EL (cell line): ENCODE measurements around the gene SLC8A1.

ENCODE experiments used
- DNase-seq: peaks from one replicate; pipeline ENCODE4 v3.0.0-alpha.2; 2016

Gene SLC8A1

GRCh38 chr2:40419364-40419762, 32.5 kb downstream of the SLC8A1 start:
- no peak for DNase-seq

- no peak for DNase-seq
These were observed 33.1 kb downstream of the SLC8A1 start for GRCh38 chr2:40418614-40419363.

GRCh38 chr2:40416486-40416885, 35.4 kb downstream of the SLC8A1 start:
- peak; percentile 45 for DNase-seq

GRCh38 chr2:40415391-40415790, 36.5 kb downstream of the SLC8A1 start:
- DNase-seq: no peak

- peak; percentile 70 for DNase-seq
These were observed 39.4 kb downstream of the SLC8A1 start for GRCh38 chr2:40412456-40412855.

GRCh38 chr2:40410695-40411094, 41.2 kb downstream of the SLC8A1 start:
- no peak for DNase-seq

- no peak for DNase-seq
These were observed 42.2 kb downstream of the SLC8A1 start for GRCh38 chr2:40409734-40410133.

- no peak for DNase-seq
These were observed 45.2 kb downstream of the SLC8A1 start for GRCh38 chr2:40406485-40407289.

GRCh38 chr2:40405465-40405864, 46.4 kb downstream of the SLC8A1 start:
- peak; percentile 67 for DNase-seq

GRCh38 chr2:40404517-40404916, 47.4 kb downstream of the SLC8A1 start:
- DNase-seq: no peak

- peak; percentile 91 for DNase-seq
These were observed 48.6 kb downstream of the SLC8A1 start for GRCh38 chr2:40403233-40403836.

GRCh38 chr2:40401896-40402295, 50.0 kb downstream of the SLC8A1 start:
- peak; percentile 95 for DNase-seq

GRCh38 chr2:40400336-40400953, 51.4 kb downstream of the SLC8A1 start:
- DNase-seq: peak; percentile 68

GRCh38 chr2:40397765-40398164, 54.1 kb downstream of the SLC8A1 start:
- no peak for DNase-seq

GRCh38 chr2:40396124-40396523, 55.8 kb downstream of the SLC8A1 start:
- DNase-seq: no peak

GRCh38 chr2:40395169-40396073, 56.5 kb downstream of the SLC8A1 start:
- DNase-seq: peak; percentile 25

GRCh38 chr2:40394597-40394996, 57.3 kb downstream of the SLC8A1 start:
- no peak for DNase-seq

- DNase-seq: no peak
These were observed 57.9 kb downstream of the SLC8A1 start for GRCh38 chr2:40394031-40394430.

GRCh38 chr2:40388161-40388560, 63.7 kb downstream of the SLC8A1 start:
- DNase-seq: no peak

- DNase-seq: no peak
These were observed 65.7 kb downstream of the SLC8A1 start for GRCh38 chr2:40386177-40386576.

GRCh38 chr2:40384714-40385113, 67.2 kb downstream of the SLC8A1 start:
- DNase-seq: peak; percentile 78

- no peak for DNase-seq
These were observed 67.7 kb downstream of the SLC8A1 start for GRCh38 chr2:40384233-40384632.
